Breast epithelium (tissue), 3 donors: Measurements from ENCODE around the gene CFL2.

Experiments used
- CTCF ChIP-seq, 3 donors: fragments of 450-650 bp; IDR thresholded peaks; one replicate each; pipeline ENCODE4 v1.5.1; 2016 to 2017; ENCODE audit warnings: antibody characterized with exemption in 3 of 3, mild to moderate bottlenecking in 3 of 3, moderate library complexity in 3 of 3
- POLR2A ChIP-seq: fragments of 450-650 bp; IDR thresholded peaks from one replicate; pipeline ENCODE4 v1.6.1; 2016; ENCODE audit warnings: antibody characterized with exemption, mild to moderate bottlenecking, moderate library complexity
- POLR2AphosphoS5 ChIP-seq, 3 donors: sonication (generic); formaldehyde crosslinking; IDR thresholded peaks; one replicate each; pipeline ENCODE4 v1.6.1; 2017; ENCODE audit warnings: antibody characterized with exemption in 3 of 3

GRCh38 chr14:34692898-34693227, 21.5 kb downstream of the CFL2 start:
- TF ChIP-seq CTCF (IDR thresholded peaks at IDR 0.05), result no peak
- TF ChIP-seq POLR2AphosphoS5 (IDR thresholded peaks at IDR 0.05), result no peak
- no peak for TF ChIP-seq POLR2A
